Nephron (organoid): ENCODE data around the gene XNDC1N.

Experiments used
- H3K27ac Mint-ChIP-seq, 3 experiments: 2 replicates each; pipeline ENCODE4 v1.8.0; 2020; ENCODE audit warnings: mixed read lengths in 3 of 3, mild to moderate bottlenecking in 2 of 3, moderate library complexity in 1 of 3
- H3K27me3 Mint-ChIP-seq: 2 replicates; pipeline ENCODE4 v1.8.0; 2021; ENCODE audit warnings: low read depth, mild to moderate bottlenecking, moderate library complexity, mixed read lengths
- H3K36me3 Mint-ChIP-seq: 2 replicates; pipeline ENCODE4 v1.8.0; 2020; ENCODE audit warnings: low read depth, mixed read lengths
- H3K4me1 Mint-ChIP-seq: 2 replicates; pipeline ENCODE4 v1.8.0; 2020; ENCODE audit warnings: mixed read lengths
- H3K4me3 Mint-ChIP-seq, 3 experiments: 2 replicates each; pipeline ENCODE4 v1.8.0; 2020; ENCODE audit warnings: mild to moderate bottlenecking in 3 of 3, mixed read lengths in 3 of 3, moderate library complexity in 2 of 3
- H3K9me3 Mint-ChIP-seq: 2 replicates; pipeline ENCODE4 v1.8.0; 2020; ENCODE audit warnings: mixed read lengths
- CTCF ChIP-seq, 3 experiments: fragments of 200-600 bp; sonication (generic); IDR thresholded peaks; one replicate each; pipeline ENCODE4 v1.5.0; 2021; ENCODE audit warnings: antibody characterized with exemption in 3 of 3; ENCODE audit not compliant: unreplicated experiment in 3 of 3

The XNDC1N gene

GRCh38 chr11:71937826-71938225, 9.4 kb upstream of the XNDC1N start:
- Mint-ChIP-seq H3K4me1 (peaks cover 21% of the 10 kb centered on the region), H3K9me3 (no peaks in the 10 kb centered on the region), H3K36me3 (peaks cover 6% of the 10 kb centered on the region), H3K27me3 (no peaks in the 10 kb centered on the region), H3K27ac (no peak overlapping the region), H3K4me3 (no peak overlapping the region)
- no peak for TF ChIP-seq CTCF (IDR thresholded peaks at IDR 0.05; ENCODE audit: unreplicated experiment in 3 of 3)

GRCh38 chr11:71936825-71937224, 8.4 kb upstream of the XNDC1N start:
- H3K4me3 Mint-ChIP-seq: no peak overlapping the region
- H3K27ac Mint-ChIP-seq: no peak overlapping the region
- no peaks in the 10 kb centered on the region for H3K27me3 Mint-ChIP-seq
- H3K36me3 Mint-ChIP-seq: peaks cover 6% of the 10 kb centered on the region
- peaks cover 26% of the 10 kb centered on the region for H3K4me1 Mint-ChIP-seq
- H3K9me3 Mint-ChIP-seq: no peaks in the 10 kb centered on the region
- TF ChIP-seq CTCF (IDR thresholded peaks at IDR 0.05; ENCODE audit: unreplicated experiment in 3 of 3): no peak

GRCh38 chr11:71935338-71935925, 7.0 kb upstream of the XNDC1N start:
- Mint-ChIP-seq H3K4me3 (no peak overlapping the region), H3K27me3 (no peaks in the 10 kb centered on the region), H3K36me3 (peaks cover 6% of the 10 kb centered on the region), H3K4me1 (peaks cover 39% of the 10 kb centered on the region), H3K9me3 (no peaks in the 10 kb centered on the region), H3K27ac (no peak overlapping the region)
- no peak for TF ChIP-seq CTCF (IDR thresholded peaks at IDR 0.05; ENCODE audit: unreplicated experiment in 3 of 3)

GRCh38 chr11:71934213-71934612, 5.8 kb upstream of the XNDC1N start:
- peak overlapping the region; percentile 25 to 79 (median 54) for H3K27ac Mint-ChIP-seq
- H3K9me3 Mint-ChIP-seq: no peaks in the 10 kb centered on the region
- peaks cover 51% of the 10 kb centered on the region for H3K4me1 Mint-ChIP-seq
- peak overlapping the region in 1 of 3 experiments; percentile 3 for H3K4me3 Mint-ChIP-seq
- H3K36me3 Mint-ChIP-seq: peaks cover 11% of the 10 kb centered on the region
- H3K27me3 Mint-ChIP-seq: no peaks in the 10 kb centered on the region
- TF ChIP-seq CTCF (IDR thresholded peaks at IDR 0.05; ENCODE audit: unreplicated experiment in 3 of 3): no peak

- Mint-ChIP-seq H3K9me3 (no peaks in the 10 kb centered on the region), H3K4me1 (peaks cover 57% of the 10 kb centered on the region), H3K27me3 (no peaks in the 10 kb centered on the region), H3K36me3 (peaks cover 11% of the 10 kb centered on the region), H3K27ac (peak overlapping the region; percentile 25 to 79 (median 54)), H3K4me3 (peak overlapping the region in 2 of 3 experiments; percentile 3 to 15)
- no peak for TF ChIP-seq CTCF (IDR thresholded peaks at IDR 0.05; ENCODE audit: unreplicated experiment in 3 of 3)
Measured at GRCh38 chr11:71933141-71933933, 4.9 kb upstream of the XNDC1N start.
